ENCODE measurements around the gene NR2C2. TPM values are rescaled to one million over a fixed set of nuclear protein-coding genes. Genes with fewer than 3 reads are reported as not detected.

NR2C2 gene
- total RNA-seq, 4 donors from 2014 or later: 32.2 to 60.6 (median 47.8) TPM

DNA sequence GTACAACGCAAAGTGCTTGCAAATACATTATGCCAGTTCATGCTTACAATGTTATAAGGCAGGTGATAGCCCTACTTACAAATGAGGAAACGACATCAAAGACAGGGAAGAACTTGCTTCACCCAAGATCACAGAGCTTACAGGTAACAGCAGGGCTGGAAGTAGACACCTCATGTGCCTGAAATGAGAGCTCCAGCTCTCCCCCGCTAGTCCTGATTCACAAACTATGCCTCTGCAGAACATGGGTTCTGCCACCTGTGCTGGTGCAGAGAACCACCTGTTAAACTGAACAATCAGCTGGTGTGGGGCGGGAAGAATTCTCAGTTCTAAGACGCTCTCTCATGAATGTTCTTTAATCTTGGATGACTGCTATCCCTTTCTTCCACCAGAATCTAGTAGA is 144.2 kb downstream of the NR2C2 start:
- Histone ChIP-seq H3K4me1 (peaks cover 0 to under 1% (median 0%) of the 10 kb centered on the region in 4 donors), H3K36me3 (peaks cover 0 to 51% (median 18%) of the 10 kb centered on the region in 4 donors), H3K4me3 (no peak overlapping the region), H3K27me3 (no peaks in the 10 kb centered on the region), H3K9me3 (no peaks in the 10 kb centered on the region), H3K27ac (no peak overlapping the region)
- in situ Hi-C loops (cut with MboI; ENCODE audit: low pct_ligation_motif_present in 1 of 4, low pct_unique_long_range_greater_than_20kb in 1 of 4, low sequenced_read_pairs in 3 of 4) (no loop called here), intact Hi-C loops (cut with DNase I; ENCODE audit: low total_unique reads) (no loop called here)
- 91 to 95% methylated on average over 4 to 5 of the region's 5 CpGs for WGBS, 2 donors (ENCODE audit: low coverage in 1 of 2)
- no peak for DNase-seq
- TF ChIP-seq, protein P1, sequence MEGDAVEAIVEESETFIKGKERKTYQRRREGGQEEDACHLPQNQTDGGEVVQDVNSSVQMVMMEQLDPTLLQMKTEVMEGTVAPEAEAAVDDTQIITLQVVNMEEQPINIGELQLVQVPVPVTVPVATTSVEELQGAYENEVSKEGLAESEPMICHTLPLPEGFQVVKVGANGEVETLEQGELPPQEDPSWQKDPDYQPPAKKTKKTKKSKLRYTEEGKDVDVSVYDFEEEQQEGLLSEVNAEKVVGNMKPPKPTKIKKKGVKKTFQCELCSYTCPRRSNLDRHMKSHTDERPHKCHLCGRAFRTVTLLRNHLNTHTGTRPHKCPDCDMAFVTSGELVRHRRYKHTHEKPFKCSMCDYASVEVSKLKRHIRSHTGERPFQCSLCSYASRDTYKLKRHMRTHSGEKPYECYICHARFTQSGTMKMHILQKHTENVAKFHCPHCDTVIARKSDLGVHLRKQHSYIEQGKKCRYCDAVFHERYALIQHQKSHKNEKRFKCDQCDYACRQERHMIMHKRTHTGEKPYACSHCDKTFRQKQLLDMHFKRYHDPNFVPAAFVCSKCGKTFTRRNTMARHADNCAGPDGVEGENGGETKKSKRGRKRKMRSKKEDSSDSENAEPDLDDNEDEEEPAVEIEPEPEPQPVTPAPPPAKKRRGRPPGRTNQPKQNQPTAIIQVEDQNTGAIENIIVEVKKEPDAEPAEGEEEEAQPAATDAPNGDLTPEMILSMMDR (IDR thresholded peaks at IDR 0.05): no peak

DNA sequence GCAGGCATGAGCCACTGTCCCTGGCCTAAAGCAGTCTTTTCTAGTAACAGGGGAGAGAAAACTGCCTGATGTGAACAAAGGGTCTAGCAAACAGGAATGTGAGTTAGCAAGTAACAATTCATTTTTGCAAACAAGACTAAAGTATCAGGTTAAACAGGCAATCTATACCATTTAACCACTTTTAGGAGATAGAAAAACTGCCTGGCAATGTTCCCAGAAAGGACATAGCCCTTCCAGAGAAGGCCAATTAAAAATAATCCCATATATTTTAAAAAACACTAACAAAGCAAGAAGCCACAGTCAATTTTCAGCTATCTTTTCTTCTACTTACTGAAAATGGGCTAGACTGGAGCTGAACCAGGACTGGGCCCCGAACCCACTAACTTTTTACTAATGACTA is 145.3 kb downstream of the NR2C2 start:
- H3K36me3 ChIP-seq: peaks cover 0 to 51% (median 18%) of the 10 kb centered on the region in 4 donors
- H3K27ac ChIP-seq: no peak overlapping the region
- in situ Hi-C loops (cut with MboI; ENCODE audit: low pct_ligation_motif_present in 1 of 4, low pct_unique_long_range_greater_than_20kb in 1 of 4, low sequenced_read_pairs in 3 of 4) (no loop called here), intact Hi-C loops (cut with DNase I; ENCODE audit: low total_unique reads) (no loop called here)
- TF ChIP-seq POLR2A (IDR thresholded peaks at IDR 0.05) (no peak), EP300 (IDR thresholded peaks at IDR 0.05; ENCODE audit: low read depth) (no peak), POLR2AphosphoS5 (IDR thresholded peaks at IDR 0.05) (no peak)
- TF ChIP-seq, protein P1 (IDR thresholded peaks at IDR 0.05): no peak
- H3K4me1 ChIP-seq: peaks cover under 1 to 12% (median 2%) of the 10 kb centered on the region in 4 donors
- DNase-seq: no peak
- H3K4me3 ChIP-seq: no peak overlapping the region
- H3K9me3 ChIP-seq: no peaks in the 10 kb centered on the region
- 97 to 100% methylated on average over 1 of the region's 1 CpG for WGBS, 2 donors (ENCODE audit: low coverage in 1 of 2)
- no peaks in the 10 kb centered on the region for H3K27me3 ChIP-seq

DNA sequence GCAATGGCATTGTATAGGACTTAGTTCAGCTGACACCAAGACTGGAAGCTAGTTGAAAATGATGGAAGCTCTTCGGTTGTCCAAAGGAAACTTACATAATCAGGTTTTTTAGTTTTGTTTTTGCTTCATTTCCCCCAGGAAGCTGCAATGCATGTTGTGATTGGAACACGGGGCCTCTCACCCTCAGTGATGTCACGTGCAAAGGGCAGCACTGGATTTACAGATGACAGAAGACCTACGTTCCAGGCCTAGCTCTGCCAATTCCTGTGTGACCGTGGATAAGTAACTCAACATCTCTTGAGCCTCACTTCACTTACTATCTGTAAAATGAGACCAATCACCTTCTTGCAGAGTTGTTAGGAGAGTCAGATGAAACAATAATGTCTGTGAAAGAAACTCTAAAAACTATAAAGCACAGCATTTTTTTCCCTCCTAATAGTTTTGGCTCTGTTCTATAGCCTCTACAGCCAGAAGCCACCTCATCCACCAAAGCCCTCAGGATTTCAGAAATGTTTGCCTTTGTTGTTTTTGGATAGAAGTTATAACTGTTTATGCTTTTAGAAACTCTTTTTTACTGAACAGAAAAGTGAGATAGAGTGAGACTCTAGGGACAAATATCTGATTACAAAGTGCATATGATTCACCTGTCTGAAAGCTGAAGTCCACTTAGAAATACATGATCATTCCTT is 146.9 kb downstream of the NR2C2 start:
- WGBS, 2 donors (ENCODE audit: low coverage in 1 of 2): 85 to 100% methylated on average over 1 to 5 of the region's 5 CpGs
- Histone ChIP-seq H3K27me3 (no peaks in the 10 kb centered on the region), H3K4me1 (peaks cover 5 to 16% (median 7%) of the 10 kb centered on the region in 4 donors), H3K36me3 (peaks cover 0 to 42% (median 15%) of the 10 kb centered on the region in 4 donors), H3K27ac (no peak overlapping the region), H3K9me3 (no peaks in the 10 kb centered on the region), H3K4me3 (no peak overlapping the region)
- TF ChIP-seq POLR2A (IDR thresholded peaks at IDR 0.05) (no peak), EP300 (IDR thresholded peaks at IDR 0.05; ENCODE audit: low read depth) (no peak)
- intact Hi-C loops (cut with DNase I; ENCODE audit: low total_unique reads): no loop called here
- DNase-seq: no peak
- in situ Hi-C loops (cut with MboI; ENCODE audit: low pct_ligation_motif_present in 1 of 4, low pct_unique_long_range_greater_than_20kb in 1 of 4, low sequenced_read_pairs in 3 of 4): no loop called here

DNA sequence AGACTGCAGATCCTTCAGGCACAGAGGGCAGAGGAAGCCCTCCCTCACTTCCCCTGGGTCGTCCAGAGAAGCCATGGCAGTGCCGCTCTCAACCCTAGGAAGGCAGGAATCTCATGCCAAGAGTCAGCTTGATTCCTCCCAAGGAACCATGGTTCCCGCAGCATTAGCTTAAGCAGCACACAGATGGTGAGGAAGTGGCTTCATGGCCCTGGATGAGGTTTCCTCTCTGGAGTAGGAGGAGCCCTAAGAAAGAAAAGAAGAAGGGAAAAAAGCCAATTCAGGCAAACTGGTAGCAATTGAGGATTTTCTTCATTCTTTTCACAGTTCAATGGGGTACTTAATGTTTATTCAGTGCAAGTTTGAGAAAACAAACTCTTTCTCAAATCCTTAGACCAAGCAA is 148.7 kb downstream of the NR2C2 start:
- Histone ChIP-seq H3K9me3 (no peaks in the 10 kb centered on the region), H3K4me1 (peaks cover 5 to 23% (median 10%) of the 10 kb centered on the region in 4 donors), H3K36me3 (peaks cover 0 to 30% (median 11%) of the 10 kb centered on the region in 4 donors)

More for the DNA sequence above, 148.7 kb downstream of the NR2C2 start:
- DNase-seq: no peak
- TF ChIP-seq POLR2AphosphoS5 (IDR thresholded peaks at IDR 0.05) (no peak), POLR2A (IDR thresholded peaks at IDR 0.05) (no peak), EP300 (IDR thresholded peaks at IDR 0.05; ENCODE audit: low read depth) (no peak)
- TF ChIP-seq, protein P1 (IDR thresholded peaks at IDR 0.05): no peak
- Histone ChIP-seq H3K27me3 (no peaks in the 10 kb centered on the region), H3K27ac (no peak overlapping the region), H3K4me3 (no peak overlapping the region)
- intact Hi-C loops (cut with DNase I; ENCODE audit: low total_unique reads) (no loop called here), in situ Hi-C loops (cut with MboI; ENCODE audit: low pct_ligation_motif_present in 1 of 4, low pct_unique_long_range_greater_than_20kb in 1 of 4, low sequenced_read_pairs in 3 of 4) (no loop called here)
- WGBS, 2 donors (ENCODE audit: low coverage in 1 of 2): 89% methylated on average over 3 of the region's 3 CpGs; no CpG with 5 or more reads in 1 of the 2 donors

All from transverse colon (tissue), 4 donors.